Large intestine (tissue), 3 donors: ENCODE results near the gene HAX1. TPM values are rescaled to one million over a fixed set of nuclear protein-coding genes. Genes with fewer than 3 reads are reported as not detected.

Experiments used
- DNase-seq, 2 donors: peaks; one replicate each; pipeline versions ENCODE4 v3.0.0 to v3.0.0-alpha.2; 2013
- H3K27ac ChIP-seq: one replicate; pipeline ENCODE4 v1.5.1; 2013; ENCODE audit warnings: low read length
- H3K27me3 ChIP-seq: 2 replicates; pipeline ENCODE4 v1.6.1; 2013; ENCODE audit warnings: low read length; ENCODE audit not compliant: control insufficient read depth, insufficient read depth
- H3K36me3 ChIP-seq: 2 replicates; pipeline ENCODE4 v1.6.1; 2013; ENCODE audit warnings: low read length; ENCODE audit not compliant: control insufficient read depth, insufficient read depth
- H3K4me1 ChIP-seq: one replicate; pipeline ENCODE4 v1.6.1; 2013; ENCODE audit warnings: low read length; ENCODE audit not compliant: control insufficient read depth, insufficient read depth
- H3K4me3 ChIP-seq: one replicate; pipeline ENCODE4 v1.5.1; 2013; ENCODE audit warnings: low read length
- H3K9me3 ChIP-seq: one replicate; pipeline ENCODE4 v1.6.1; 2013; ENCODE audit warnings: mild to moderate bottlenecking, low read depth, low read length, moderate library complexity; ENCODE audit not compliant: control insufficient read depth
- WGBS: methylation state at CpG from one replicate; pipeline ENCODE4 v1.1.5; 2013; ENCODE audit warnings: low lambda C conversion rate; ENCODE audit not compliant: insufficient coverage; 5-methylcytosine and 5-hydroxymethylcytosine counted together
- polyA plus RNA-seq: library from polyadenylated mRNA; unstranded; fragments of 120-200 nt; gene quantifications from one replicate; pipeline ENCODE4 v1.2.1, GENCODE V29; 2013

HAX1 gene
- polyA plus RNA-seq, 1 donor: 63.2 TPM

GRCh38 chr1:154324241-154324640 lies 51.8 kb downstream of the HAX1 start:
- H3K9me3 ChIP-seq: no peaks in the 10 kb centered on the region
- DNase-seq: no peak
- H3K27me3 ChIP-seq: peaks cover 51% of the 10 kb centered on the region
- H3K36me3 ChIP-seq: no peaks in the 10 kb centered on the region
- WGBS: 80% methylated on average over 1 of the region's 2 CpGs
- no peak overlapping the region for H3K27ac ChIP-seq
- H3K4me3 ChIP-seq: peak overlapping the region; percentile 48
- H3K4me1 ChIP-seq: peaks cover 24% of the 10 kb centered on the region

GRCh38 chr1:154324669-154325582 lies 52.5 kb downstream of the HAX1 start, which contains the start of gene ATP8B2:
TSS of gene ATP8B2 (plus strand) at chr1:154325525. CDS start at chr1:154328142, 2,617 bp downstream.
- Histone ChIP-seq H3K4me3 (peak within 1 kb of the TSS; percentile 48), H3K4me1 (peaks cover 24% of the 10 kb centered on the region), H3K27ac (peak within 1 kb of the TSS; percentile 41), H3K9me3 (no peaks in the 10 kb centered on the region), H3K27me3 (peaks cover 54% of the 10 kb centered on the region), H3K36me3 (no peaks in the 10 kb centered on the region)
- WGBS: no CpG with 5 or more reads among the region's 56 CpGs
- DNase-seq: peak; percentile 45 to 63

Other genes with a start within 250 kb of the HAX1 start
- 0.03 TPM for gene NUP210L, start 117.6 kb upstream of the HAX1 start, polyA plus RNA-seq
- 303 TPM for gene TPM3, start 80.5 kb upstream of the HAX1 start, polyA plus RNA-seq
- not detected for gene CFAP141, start 66.3 kb upstream of the HAX1 start, polyA plus RNA-seq
- gene UBAP2L, start 51.7 kb upstream of the HAX1 start, polyA plus RNA-seq: 143 TPM
- 11.1 TPM for gene AQP10, start 48.5 kb downstream of the HAX1 start, polyA plus RNA-seq
- 10.9 TPM for gene ATP8B2, start 52.9 kb downstream of the HAX1 start, polyA plus RNA-seq
- 4.1 TPM for gene IL6R, start 132.7 kb downstream of the HAX1 start, polyA plus RNA-seq
- gene TDRD10, start 229.6 kb downstream of the HAX1 start, polyA plus RNA-seq: 1.8 TPM
- 6.1 TPM for gene SHE, start 229.8 kb downstream of the HAX1 start, polyA plus RNA-seq